Stimulated activated CD4-positive, alpha-beta T cell treated with anti-CD3 and anti-CD28 coated beads, Interleukin-1b, Interleukin-23, amount 100 ng/mL, for 4 hours (primary cell): Measurements from ENCODE around the gene CDC42.

Experiments used
- DNase-seq, 2 donors: peaks; one replicate each; pipeline ENCODE4 v3.0.0-alpha.2; 2020; ENCODE audit warnings: low read depth in 2 of 2

The CDC42 gene

GRCh38 chr1:22074803-22075202, 22.3 kb downstream of the CDC42 start:
- no peak for DNase-seq

GRCh38 chr1:22075718-22076117, 23.2 kb downstream of the CDC42 start:
- no peak for DNase-seq

GRCh38 chr1:22076346-22076745, 23.8 kb downstream of the CDC42 start:
- no peak for DNase-seq

- no peak for DNase-seq
Observed at GRCh38 chr1:22077728-22078127, 25.2 kb downstream of the CDC42 start.

- no peak for DNase-seq
Observed at GRCh38 chr1:22078133-22078532, 25.6 kb downstream of the CDC42 start.

GRCh38 chr1:22080191-22080590, 27.7 kb downstream of the CDC42 start:
- no peak for DNase-seq

GRCh38 chr1:22088331-22088730, 35.8 kb downstream of the CDC42 start:
- DNase-seq: no peak

- DNase-seq: no peak
Observed at GRCh38 chr1:22089134-22089571, 36.6 kb downstream of the CDC42 start.

- DNase-seq: no peak
Observed at GRCh38 chr1:22089787-22090186, 37.3 kb downstream of the CDC42 start.

- DNase-seq: no peak
Observed at GRCh38 chr1:22090867-22091266, 38.4 kb downstream of the CDC42 start.

GRCh38 chr1:22092026-22092768, 39.7 kb downstream of the CDC42 start:
- DNase-seq: peak; percentile 11 to 41

- DNase-seq: no peak
Observed at GRCh38 chr1:22093513-22093912, 41.0 kb downstream of the CDC42 start.

- DNase-seq: no peak
Observed at GRCh38 chr1:22096036-22096435, 43.5 kb downstream of the CDC42 start.

GRCh38 chr1:22096463-22096862, 44.0 kb downstream of the CDC42 start:
- DNase-seq: no peak

- DNase-seq: no peak
Observed at GRCh38 chr1:22098752-22099151, 46.2 kb downstream of the CDC42 start.

GRCh38 chr1:22100168-22100567, 47.7 kb downstream of the CDC42 start:
- no peak for DNase-seq

GRCh38 chr1:22101199-22101598, 48.7 kb downstream of the CDC42 start:
- DNase-seq: no peak

GRCh38 chr1:22101995-22102394, 49.5 kb downstream of the CDC42 start:
- no peak for DNase-seq

- no peak for DNase-seq
Observed at GRCh38 chr1:22102746-22103145, 50.2 kb downstream of the CDC42 start.

- no peak for DNase-seq
Observed at GRCh38 chr1:22104094-22104493, 51.6 kb downstream of the CDC42 start.

- no peak for DNase-seq
Observed at GRCh38 chr1:22104865-22105437, 52.4 kb downstream of the CDC42 start.

GRCh38 chr1:22105611-22106207, 53.2 kb downstream of the CDC42 start:
- DNase-seq: peak in 1 of 2 donors; percentile 14

- no peak for DNase-seq
Observed at GRCh38 chr1:22107126-22107525, 54.6 kb downstream of the CDC42 start.
